Frontal cortex (tissue), 4 donors: ENCODE results near the gene STEAP1B. TPM values are rescaled to one million over a fixed set of nuclear protein-coding genes. Genes with fewer than 3 reads are reported as not detected.
"Not testable (repeated sequence)": the region's sequence is repeated elsewhere in the genome, so short reads cannot be mapped to it uniquely, and the experiment has no call there.

Source experiments
- DNase-seq, 2 donors: peaks; one replicate each; pipeline ENCODE4 v3.0.0; 2012; ENCODE audit warnings: low spot score in 2 of 2
- FAIRE-seq: peaks from 2 replicates; lab custom pipeline; 2012; peaks lifted over from hg19 to GRCh38; lab: Jason Lieb, UNC
- total RNA-seq: library from RNA; depleted of rRNA; stranded (reverse); fragments of >200 nt; gene quantifications from one replicate; pipeline ENCODE4 v1.2.3, GENCODE V29; 2014
- donor health status: control.
- donor health status: control.
- donor health status: control.

Gene STEAP1B
- total RNA-seq, 1 donor from 2014 or later = 2.4 TPM

DNA sequence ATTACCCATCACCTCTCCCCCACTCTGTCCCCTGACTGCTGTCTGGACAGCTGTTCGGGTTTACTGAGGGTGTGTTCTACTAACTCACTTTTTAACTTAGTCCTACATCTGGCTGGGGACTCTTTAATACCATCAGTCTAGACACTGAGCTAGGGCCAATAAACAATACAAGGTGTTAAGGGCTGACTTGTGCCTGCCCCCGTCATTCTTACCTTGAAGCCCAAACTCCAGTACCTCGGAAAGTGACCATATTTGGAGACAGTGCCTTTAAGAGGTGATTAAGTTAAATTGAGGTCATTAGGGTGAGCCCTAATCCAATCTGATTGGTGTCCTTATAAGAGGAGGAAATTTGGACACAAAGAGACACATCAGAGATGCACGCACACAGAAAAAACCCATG, 35.7 kb downstream of the STEAP1B start:
- FAIRE-seq = no peak

DNA sequence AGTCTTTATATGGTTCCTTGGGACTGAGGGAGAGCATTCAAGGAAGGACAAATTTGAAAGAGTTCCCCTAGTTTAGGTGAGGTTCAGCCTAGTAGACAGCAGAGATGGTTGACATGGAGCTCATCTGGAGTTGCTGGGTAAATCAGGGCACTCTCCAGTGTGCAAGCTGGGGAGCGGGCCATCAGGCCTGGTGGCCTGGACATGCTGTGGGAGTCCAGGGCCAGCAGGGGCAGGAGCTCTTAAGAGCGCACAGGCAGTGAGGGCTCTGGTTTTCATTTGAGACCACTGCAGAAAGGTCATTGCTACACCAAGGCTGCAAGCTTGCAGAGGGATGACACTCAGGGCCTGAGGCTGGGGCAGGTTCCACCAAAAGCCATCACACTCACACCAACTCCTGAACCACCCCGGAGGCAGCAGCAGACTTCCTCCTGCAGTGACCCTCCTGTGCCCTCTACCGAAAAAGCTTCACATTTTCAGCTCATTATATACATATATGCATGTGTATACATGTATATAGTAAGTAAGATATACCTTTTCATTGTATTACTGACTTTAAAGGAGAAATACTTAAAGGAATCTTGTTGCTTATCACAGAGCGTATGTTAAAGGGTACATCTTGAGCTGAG, 39.5 kb downstream of the STEAP1B start:
- no peak for DNase-seq
- FAIRE-seq = no peak

More for the DNA sequence above, 35.7 kb downstream of the STEAP1B start:
- DNase-seq = no peak

DNA sequence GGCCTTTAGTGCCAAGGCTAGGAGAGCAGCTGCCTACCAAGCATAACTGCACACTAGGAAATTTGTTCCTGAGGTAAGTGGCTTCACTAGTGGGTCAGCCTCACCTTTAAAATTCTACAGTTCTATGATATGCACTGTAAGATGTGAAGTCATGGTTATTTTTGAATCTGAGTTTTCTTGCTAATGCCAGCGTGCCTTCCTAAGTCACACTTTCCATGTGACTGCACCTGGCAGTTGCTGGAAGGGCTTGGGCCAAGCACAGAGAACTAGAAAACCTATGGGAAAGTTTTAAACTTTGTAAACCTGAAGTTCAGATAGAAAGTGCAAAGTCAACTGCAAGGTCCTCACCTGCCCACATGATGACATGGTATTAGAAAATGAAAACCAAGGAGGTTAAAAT, 42.5 kb downstream of the STEAP1B start:
- no peak for DNase-seq
- FAIRE-seq = no peak

DNA sequence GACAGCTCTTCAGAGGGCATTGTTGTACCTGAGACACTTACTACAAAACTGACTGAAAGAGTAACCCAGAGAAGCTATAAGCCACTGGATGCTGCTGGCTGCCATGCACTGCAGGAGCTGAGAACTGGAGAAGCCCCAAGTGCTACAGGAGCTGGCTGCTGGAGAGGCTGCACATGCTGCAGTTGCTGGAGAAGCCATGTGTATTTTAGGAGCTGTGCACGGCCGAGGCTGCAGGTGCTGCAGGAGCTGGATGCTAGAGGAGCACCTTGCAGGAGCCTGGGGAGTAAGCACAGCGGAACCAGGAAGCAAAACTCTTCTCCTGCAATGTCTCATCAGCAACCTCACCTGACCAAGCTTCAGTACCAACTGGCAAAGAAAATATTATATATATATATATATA, 45.5 kb downstream of the STEAP1B start:
- FAIRE-seq (no peak), DNase-seq (no peak)

DNA sequence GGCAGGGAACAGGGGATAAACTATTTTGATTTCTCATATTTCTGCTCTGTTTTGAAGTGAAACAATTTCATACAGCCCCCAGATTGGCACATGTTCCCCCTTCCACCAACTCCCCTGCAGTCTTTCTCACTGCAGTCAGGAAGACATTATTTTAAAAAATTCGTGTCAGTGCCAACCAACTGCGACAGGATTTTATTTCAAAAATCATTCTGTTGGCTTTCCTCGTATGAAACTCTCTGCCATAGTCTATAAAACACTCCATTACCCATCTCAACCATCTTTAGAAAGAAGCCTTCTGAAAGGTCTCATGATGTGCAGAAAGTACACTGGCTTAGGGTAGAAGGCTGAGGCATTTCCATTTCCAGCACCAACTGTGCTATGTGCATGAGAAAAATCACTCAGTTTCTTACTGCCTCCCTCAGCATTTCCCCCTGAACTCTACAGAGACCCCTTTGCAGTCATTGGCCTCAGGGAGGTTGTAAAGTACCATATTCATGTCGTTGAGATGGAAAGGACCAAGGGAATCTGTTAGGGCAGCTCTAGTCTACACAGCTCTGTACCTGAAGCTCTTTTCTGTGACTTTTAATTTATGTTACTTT, 46.9 kb downstream of the STEAP1B start:
- FAIRE-seq (no peak), DNase-seq (no peak)

DNA sequence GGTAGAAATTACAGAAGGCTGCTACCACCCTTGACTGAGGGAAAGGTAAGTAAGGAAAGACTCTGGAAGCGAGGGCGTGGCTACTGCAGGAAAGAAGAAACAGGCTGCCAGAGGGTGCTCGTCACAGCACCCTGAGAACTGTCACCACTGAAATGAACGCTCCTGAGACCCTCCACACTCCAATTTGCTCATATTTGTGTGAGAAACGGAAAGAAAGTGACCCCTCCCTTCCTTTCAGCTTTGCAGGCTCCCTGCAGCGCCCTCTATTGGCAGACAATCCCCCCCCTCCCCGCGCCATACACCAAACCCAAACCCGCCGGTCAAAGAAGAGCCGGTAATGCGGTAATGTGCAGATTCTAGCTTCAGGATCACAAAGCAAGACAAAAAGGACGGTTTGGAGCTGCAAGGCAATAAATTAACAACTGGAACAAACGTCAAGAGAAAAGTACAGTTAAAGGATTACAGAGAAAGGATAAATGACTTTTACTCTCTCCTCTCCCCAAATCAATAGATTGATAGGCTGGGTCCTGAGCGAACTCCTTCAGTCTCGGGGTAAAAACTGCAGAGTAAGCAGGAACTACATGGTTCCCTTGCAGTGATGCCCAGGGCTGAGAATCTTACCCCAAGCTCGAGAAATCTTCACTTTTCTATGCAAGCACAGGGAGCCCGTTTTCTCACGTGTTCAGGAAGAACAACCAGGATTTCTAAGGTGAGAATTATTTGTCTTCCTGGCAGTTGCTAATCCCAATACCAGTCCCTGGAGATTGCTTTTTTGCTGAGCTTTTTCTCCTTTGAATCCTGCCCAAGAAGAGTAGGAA, 47.6 kb downstream of the STEAP1B start:
- DNase-seq (no peak), FAIRE-seq (no peak)

DNA sequence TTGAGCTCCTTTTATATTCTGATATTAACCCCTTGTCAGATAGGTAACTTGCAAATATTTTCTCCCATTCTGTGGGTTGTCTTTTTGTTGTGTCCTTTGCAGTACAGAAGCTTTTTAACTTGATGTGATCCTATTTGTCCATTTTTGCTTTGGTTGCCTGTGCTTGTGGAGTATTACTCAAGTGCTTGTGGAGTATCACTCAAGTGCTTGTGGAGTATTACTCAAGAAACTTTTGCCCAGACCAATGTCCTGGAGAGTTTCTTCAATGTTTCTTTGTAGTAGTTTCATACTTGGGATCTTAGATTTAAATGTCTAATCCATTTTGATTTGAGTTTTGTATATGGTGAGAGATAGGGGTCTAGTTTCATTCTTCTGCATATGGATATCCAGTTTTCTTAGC, 50.0 kb downstream of the STEAP1B start:
- not testable (repeated sequence) for DNase-seq, FAIRE-seq

DNA sequence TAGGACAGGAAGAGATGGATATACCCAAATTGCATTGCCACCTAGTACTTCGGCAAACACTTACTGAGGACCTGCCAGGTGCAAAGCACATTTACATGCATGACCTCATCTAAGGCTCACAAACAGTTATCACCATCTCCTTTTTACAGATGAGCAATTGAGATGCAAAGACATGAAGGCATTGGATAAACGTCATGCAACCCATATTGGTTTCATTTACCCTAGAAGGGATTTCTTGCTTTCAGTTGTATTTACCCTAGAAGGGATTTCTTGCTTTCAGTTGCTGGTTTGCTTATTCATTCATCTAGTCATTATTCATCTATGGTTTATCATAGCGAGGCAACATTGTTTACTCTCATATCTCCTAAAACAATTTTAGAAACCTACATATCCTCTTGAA, 52.2 kb downstream of the STEAP1B start:
- no peak for DNase-seq

DNA sequence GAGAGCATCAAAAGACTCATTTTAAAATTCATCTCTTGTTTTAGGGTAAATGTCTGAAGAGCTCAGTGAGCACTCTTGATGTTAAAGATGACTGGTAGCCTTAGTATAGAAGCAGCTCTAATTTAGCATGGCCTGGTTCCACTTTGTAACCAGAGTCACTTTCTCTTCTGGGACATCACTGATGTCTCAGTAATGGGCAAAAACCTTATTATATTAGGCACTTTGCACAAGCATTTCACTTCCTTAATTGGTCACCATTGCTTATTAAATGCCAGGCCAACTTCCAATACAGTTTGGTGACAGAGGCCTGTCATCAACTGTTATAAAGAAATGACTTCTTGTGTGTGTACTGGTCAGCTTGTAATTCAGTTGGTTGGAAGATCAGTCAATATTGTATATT, 53.0 kb downstream of the STEAP1B start:
- FAIRE-seq (no peak), DNase-seq (no peak)

More for the DNA sequence above, 52.2 kb downstream of the STEAP1B start:
- FAIRE-seq = no peak

DNA sequence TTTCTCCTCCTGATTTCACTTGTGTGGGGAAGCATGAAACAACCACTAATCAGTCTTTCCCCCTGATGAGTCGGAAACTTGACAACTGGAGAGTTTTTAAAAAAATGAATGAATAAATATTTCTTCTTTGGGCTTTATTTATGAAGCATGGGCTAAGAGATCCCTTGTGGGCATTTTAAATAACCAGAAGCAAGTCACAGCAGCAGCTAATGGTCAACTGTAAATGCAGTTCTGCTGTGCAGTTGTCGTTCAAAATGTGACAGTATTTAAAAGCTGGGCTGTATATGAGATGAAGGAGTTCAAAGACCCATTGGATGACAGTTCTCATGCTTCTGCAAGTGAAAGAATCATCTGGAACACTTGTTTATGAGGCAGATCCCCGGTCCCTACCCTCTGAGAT, 54.1 kb downstream of the STEAP1B start:
- no peak for DNase-seq
- FAIRE-seq = no peak

DNA sequence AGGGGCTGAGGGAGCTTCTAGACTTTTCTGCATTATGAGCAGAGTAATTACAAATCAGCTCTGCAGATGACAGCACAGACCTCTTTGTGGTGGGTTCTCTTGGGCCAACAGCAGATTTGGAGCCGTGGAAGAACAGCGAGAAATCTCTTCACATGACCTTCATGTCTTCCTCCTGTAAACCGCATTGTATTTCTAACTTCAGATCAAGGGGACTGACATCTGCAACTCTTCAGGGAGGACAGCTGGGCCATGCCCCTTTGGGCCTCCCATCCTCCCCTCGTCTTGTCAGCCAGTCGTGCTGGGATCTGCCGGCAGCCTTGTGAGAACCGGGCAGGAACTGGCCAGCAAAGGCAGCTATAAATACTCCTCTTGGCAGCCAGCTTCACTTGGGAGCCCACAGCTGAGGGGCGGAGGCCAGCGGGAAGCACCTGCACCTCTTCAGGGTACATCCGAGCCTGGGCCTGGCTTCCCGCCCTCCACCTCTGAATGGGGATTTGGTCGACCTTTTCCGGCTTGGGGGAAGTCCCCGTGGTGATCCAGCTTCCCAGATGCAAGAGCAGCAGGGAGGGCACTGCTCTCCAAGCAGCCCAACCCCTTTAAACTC, 54.7 kb downstream of the STEAP1B start:
- DNase-seq (peak in 1 of 2 donors; percentile 30), FAIRE-seq (no peak)

DNA sequence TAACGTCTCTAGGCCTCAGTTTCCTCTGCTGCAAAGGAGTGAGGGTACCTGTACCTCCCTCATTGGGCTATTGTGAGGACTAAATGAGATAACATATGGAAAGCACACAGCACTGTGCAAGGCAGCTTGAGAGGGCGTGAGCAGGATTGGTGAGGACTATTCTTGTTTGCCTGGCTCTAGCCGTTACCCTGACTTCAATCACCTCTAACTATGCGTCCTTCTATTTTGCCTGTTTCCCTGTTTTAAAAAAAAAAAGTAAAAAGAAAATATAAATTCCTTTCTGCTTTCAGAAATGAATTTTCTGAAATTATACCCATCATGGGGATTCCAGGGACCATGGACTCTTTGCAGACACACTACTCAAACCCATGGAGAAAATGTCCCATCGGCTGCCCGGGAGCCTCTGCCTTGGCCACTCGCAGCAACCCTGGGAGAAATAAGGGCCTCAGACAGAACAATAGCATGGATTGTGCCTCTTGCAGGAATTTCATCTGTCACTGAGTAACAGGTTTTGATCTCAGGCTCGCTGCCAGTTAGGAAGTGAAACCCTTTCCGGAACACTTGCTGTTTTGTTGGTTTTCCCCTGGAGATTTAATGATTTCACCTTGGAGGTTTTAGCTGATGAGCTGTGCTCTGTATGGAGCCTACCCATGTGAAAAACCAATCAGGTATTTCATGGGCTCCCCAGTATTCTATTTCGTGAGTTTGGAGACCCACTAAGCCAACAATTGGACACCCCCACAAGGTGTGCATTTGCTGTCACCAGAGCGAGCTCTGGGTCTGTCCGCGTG, 55.6 kb downstream of the STEAP1B start:
- no peak for FAIRE-seq
- DNase-seq = peak in 1 of 2 donors; percentile 23

DNA sequence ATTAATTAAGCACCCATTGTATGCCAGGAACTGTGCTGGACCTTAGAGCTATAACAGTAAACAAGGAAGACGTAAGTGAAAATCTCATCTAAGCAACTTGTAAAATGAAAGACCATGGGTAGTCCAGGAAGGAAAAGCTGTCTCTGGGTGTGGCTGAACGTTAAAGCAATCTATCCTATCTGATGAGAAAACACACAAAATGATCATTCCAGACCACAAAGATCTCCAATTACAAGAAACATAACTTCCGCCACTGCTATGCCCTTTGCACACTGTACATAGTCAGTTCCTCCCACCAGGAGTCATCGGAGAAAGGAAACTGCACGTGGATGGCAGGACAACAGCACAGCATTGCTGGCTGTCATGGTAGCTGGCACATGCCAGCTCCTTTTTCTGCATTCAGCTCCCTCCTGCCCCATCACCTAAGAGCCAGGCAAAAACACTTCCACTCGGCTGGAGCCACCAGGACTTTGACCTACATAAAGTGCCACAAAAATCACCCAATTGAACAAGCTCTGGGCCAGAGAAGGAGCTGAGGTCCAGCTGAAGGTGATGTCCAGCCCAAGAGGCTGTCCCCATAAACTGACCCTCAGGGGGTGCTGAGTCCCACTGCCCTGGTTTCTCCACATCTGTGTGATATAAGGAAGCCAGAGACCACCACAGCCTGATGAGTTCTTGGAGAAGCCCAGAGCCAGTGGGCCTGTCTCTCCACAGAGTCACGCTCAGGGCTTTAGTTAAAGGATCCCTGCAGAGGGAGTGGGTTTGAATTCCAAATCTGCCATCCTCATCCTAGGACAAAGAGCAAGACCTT, 56.4 kb downstream of the STEAP1B start:
- FAIRE-seq = no peak
- no peak for DNase-seq

DNA sequence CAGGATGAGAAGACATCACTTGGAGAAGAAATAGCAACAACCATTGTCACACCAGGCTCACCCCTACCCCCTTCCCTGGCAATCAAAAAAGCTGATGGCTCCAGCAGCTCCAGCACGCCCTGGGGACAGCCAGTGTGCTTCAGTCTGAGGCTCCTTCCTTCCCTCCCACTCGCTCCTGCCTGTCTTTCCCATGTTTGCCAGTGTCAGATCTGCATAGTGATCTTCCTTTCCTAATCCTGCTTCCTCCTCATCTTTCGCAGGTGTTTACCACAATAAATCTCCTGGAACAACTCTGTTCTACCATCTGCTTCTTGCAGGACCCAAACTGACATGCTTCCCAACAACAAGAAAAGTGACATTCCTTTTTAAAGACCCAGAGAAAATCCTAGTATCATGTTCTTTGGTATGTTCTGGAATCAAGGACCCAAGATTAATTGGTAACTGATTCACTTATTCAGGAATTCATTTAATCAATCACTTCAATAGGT, 57.1 kb downstream of the STEAP1B start:
- DNase-seq (no peak), FAIRE-seq (no peak)

DNA sequence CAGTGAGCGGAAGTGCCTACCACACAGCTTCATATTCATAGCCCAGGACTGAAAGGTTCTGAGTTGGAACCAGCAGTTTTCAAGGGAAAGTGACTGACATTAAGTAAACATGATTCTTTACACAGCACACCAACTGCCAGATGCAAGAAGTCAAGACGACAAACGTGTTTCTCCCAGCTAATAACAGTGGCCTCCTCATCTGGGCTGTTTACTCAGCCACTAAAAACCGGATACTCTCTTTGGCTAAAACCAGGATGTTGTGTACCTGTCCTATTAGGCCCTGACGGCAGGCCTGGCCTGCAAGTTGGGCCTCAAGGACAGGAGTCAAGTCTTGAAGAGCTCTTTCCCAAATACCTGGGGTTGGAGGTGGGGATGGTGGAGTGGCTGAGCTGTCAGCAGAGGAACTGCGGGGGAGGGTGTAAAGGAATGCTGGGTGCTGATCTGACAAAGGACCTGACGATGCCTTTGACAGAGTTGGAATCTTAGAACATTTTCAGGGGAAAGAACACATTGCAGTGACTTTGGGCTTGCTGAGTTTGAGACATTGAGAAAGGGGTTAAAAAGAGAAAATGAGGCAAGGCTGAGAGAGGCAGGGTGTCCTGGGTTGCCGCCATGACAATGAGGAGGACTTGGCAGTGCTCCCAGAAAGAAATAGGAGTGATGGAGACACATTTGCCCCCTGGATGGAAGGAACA, 57.7 kb downstream of the STEAP1B start:
- no peak for DNase-seq
- no peak for FAIRE-seq

DNA sequence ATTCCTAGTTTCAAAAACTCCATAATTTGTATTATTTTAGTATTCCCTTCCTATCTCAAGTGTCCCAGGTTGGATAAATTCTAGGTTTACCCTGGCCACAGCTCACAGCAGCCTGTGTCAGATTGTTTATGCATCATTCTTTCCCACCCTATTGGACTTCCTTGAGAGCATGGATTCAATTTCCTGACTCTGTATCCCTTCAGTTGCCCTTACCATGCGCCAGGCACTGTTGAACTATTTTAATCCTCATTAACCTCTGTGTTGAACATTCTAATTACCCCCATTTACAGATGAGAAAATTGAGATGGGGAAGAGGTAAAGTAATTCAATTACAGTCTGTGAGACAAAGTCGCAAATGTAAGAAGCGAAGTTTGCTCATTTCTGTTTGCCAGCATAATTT, 58.8 kb downstream of the STEAP1B start:
- no peak for FAIRE-seq
- no peak for DNase-seq

DNA sequence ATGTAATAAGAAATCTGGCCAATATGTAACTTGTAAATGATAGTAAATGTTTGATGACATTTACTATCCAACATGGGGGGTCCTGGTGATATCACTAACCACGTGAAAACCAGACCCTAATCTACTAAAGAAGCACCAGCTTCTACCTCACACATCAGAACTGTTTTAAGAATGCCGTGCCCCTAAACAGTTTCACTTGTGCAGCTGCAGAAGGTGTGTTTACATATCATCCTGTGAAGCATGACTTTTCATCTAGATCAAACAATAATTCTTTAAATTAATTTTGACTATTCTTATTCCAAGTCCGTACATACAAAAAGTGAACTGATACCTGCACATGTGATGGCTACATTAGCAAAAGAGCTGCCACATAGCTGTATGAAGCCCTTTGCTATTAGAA, 61.0 kb downstream of the STEAP1B start:
- no peak for FAIRE-seq
- no peak for DNase-seq

DNA sequence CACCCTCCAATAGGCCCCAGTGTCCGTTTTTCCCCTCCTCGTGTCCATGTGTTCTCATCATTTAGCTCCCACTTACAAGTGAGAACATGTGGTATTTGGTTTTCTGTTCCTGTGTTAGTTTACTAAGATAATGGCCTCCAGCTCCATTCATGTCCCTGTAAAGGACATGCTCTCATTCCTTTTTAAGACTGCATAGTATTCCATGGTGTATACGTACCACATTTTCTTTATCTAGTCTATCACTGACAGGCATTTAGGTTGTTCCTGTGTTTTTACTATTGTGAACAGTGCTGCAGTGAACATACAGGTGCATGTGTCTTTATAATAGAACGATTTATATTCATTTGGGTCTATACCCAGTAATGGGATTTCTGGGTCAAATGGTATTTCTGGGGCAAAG, 63.4 kb downstream of the STEAP1B start:
- not testable (repeated sequence) for DNase-seq, FAIRE-seq
